ENCODE measurements around the gene CHRM4.

The CHRM4 gene

DNA sequence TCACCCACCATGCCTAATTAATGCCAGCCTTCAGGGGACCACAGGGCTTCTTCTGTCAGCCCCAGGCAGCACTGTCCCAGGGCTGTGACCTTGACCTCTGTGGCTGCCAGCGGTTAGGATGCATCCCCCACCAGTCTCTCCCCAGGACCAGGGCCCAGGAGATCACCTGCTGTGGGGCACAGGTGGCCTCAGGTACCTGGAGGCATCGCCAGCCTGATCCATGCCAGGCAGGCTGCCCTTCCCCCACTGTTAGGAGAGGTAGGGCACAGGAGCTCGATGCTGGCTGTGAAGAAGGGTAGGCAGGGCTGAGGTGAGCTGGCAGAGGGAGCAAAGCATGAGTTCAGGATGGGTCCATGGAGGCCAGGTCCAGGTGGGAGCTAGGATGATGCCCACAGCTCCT lies 26.8 kb downstream of the CHRM4 start:
- TF ChIP-seq EGR1 (IDR thresholded peaks at IDR 0.05) (no peak), EP300 (IDR thresholded peaks at IDR 0.05; ENCODE audit: borderline replicate concordance) (no peak), RAD21 (IDR thresholded peaks at IDR 0.05; ENCODE audit: low read depth) (no peak), TEAD4 (IDR thresholded peaks at IDR 0.05) (no peak), TAF1 (IDR thresholded peaks at IDR 0.05; ENCODE audit: low read depth) (no peak)
- TF ChIP-seq, protein P1, sequence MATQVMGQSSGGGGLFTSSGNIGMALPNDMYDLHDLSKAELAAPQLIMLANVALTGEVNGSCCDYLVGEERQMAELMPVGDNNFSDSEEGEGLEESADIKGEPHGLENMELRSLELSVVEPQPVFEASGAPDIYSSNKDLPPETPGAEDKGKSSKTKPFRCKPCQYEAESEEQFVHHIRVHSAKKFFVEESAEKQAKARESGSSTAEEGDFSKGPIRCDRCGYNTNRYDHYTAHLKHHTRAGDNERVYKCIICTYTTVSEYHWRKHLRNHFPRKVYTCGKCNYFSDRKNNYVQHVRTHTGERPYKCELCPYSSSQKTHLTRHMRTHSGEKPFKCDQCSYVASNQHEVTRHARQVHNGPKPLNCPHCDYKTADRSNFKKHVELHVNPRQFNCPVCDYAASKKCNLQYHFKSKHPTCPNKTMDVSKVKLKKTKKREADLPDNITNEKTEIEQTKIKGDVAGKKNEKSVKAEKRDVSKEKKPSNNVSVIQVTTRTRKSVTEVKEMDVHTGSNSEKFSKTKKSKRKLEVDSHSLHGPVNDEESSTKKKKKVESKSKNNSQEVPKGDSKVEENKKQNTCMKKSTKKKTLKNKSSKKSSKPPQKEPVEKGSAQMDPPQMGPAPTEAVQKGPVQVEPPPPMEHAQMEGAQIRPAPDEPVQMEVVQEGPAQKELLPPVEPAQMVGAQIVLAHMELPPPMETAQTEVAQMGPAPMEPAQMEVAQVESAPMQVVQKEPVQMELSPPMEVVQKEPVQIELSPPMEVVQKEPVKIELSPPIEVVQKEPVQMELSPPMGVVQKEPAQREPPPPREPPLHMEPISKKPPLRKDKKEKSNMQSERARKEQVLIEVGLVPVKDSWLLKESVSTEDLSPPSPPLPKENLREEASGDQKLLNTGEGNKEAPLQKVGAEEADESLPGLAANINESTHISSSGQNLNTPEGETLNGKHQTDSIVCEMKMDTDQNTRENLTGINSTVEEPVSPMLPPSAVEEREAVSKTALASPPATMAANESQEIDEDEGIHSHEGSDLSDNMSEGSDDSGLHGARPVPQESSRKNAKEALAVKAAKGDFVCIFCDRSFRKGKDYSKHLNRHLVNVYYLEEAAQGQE (IDR thresholded peaks at IDR 0.05; ENCODE audit: low read depth): no peak
- TF ChIP-seq, protein P2, sequence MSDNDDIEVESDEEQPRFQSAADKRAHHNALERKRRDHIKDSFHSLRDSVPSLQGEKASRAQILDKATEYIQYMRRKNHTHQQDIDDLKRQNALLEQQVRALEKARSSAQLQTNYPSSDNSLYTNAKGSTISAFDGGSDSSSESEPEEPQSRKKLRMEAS (IDR thresholded peaks at IDR 0.05): no peak

DNA sequence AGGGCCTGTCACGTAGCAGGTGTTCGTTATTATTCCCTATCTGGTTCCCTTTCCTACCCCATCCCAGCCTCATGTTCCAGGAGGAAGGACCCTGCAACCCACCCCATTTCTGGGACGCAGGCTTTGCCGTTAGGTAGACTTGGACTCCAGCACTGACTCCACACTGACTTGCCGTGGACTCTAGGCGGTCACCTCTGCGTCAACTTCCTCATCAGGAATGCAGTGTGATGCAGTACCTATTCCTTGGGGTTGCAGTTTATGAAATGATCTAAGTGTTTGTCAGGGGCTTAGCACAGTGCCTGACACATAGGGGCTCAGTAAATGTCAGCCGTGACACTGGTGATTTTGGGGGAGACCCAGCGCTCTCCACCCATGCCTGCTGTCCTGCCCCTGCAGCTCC lies 27.5 kb downstream of the CHRM4 start:
- TF ChIP-seq TEAD4 (IDR thresholded peaks at IDR 0.05) (no peak), FOXM1 (IDR thresholded peaks at IDR 0.05; ENCODE audit: borderline replicate concordance, low read depth) (no peak), TAF1 (IDR thresholded peaks at IDR 0.05; ENCODE audit: low read depth) (no peak), EP300 (IDR thresholded peaks at IDR 0.05; ENCODE audit: borderline replicate concordance) (no peak), TCF12 (IDR thresholded peaks at IDR 0.05; ENCODE audit: low read depth) (no peak), RAD21 (IDR thresholded peaks at IDR 0.05; ENCODE audit: low read depth) (no peak)
- TF ChIP-seq, protein P1 (IDR thresholded peaks at IDR 0.05; ENCODE audit: low read depth): no peak

DNA sequence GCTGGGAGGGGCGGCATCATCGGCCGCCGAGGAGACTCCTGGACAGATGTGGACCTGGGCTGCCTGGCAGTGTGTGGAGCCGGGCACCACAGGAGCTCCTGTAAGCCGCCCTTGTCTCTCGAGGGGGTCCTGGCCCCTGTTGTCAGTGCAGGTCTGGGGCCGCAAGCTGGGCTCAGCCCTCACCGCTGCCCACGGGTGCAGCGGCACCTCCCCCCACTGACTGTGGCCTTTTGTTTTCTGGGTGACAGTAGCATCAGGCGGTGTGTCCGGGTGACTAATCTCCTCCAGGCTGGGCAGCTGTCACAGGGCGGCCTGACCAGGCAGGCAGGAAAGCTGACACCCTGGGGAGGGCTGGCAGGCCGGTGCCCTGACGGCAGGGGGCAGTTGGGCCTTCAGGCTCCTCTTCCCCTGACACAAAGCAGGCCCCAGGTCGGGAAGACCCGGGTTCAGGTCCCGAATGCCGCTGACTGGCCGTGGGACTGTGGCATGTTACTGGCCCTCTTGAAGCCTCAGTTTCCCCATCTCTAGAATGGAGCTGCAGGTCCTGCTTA lies 28.0 kb downstream of the CHRM4 start:
- TF ChIP-seq, protein P3, sequence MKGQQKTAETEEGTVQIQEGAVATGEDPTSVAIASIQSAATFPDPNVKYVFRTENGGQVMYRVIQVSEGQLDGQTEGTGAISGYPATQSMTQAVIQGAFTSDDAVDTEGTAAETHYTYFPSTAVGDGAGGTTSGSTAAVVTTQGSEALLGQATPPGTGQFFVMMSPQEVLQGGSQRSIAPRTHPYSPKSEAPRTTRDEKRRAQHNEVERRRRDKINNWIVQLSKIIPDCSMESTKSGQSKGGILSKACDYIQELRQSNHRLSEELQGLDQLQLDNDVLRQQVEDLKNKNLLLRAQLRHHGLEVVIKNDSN (IDR thresholded peaks at IDR 0.05): 0 out of 2 replicates have a peak, but pooled peaks have one; percentile 28
- TF ChIP-seq, protein P1 (IDR thresholded peaks at IDR 0.05; ENCODE audit: low read depth): no peak
- TF ChIP-seq TCF12 (IDR thresholded peaks at IDR 0.05; ENCODE audit: low read depth) (peak; percentile 82), CEBPB (IDR thresholded peaks at IDR 0.05) (no peak), FOXM1 (IDR thresholded peaks at IDR 0.05; ENCODE audit: borderline replicate concordance, low read depth) (no peak), NFIC (IDR thresholded peaks at IDR 0.05) (peak; percentile 57), RAD21 (IDR thresholded peaks at IDR 0.05; ENCODE audit: low read depth) (peak; percentile 5; the same call in 1 of the 2 replicates), EP300 (IDR thresholded peaks at IDR 0.05; ENCODE audit: borderline replicate concordance) (peak; percentile 49; the same call in 1 of the 2 replicates), TAF1 (IDR thresholded peaks at IDR 0.05; ENCODE audit: low read depth) (no peak), YY1 (IDR thresholded peaks at IDR 0.05; ENCODE audit: low read depth) (no peak), EGR1 (IDR thresholded peaks at IDR 0.05) (no peak), CREB1 (IDR thresholded peaks at IDR 0.05; ENCODE audit: low read depth) (no peak), ZBTB7A (IDR thresholded peaks at IDR 0.05; ENCODE audit: low read depth) (no peak), TEAD4 (IDR thresholded peaks at IDR 0.05) (peak; percentile 19; the same call in 1 of the 2 replicates)
- TF ChIP-seq, protein P2 (IDR thresholded peaks at IDR 0.05): peak; percentile 59; the same call in 1 of the 2 replicates

DNA sequence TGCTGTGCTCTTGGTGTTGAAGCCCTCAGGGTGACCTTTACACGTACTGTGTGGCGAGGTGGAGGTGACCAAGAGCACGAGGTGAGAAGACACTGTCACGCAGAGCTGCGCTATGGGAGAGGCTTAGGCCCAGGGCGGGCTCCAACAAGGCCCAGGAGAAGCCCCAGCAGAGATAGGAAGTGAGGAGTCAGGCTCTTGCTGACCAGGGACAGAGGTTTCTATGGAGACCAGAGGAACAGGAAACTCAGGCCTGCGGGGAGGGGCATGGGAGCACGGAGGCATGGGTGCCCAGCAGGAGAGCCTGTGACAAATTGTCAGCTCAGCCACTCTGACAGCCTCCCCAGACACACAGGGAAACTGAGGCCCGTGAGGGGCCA lies 28.6 kb downstream of the CHRM4 start:
- TF ChIP-seq ZBTB7A (IDR thresholded peaks at IDR 0.05; ENCODE audit: low read depth) (no peak), TCF12 (IDR thresholded peaks at IDR 0.05; ENCODE audit: low read depth) (no peak), YY1 (IDR thresholded peaks at IDR 0.05; ENCODE audit: low read depth) (no peak), RAD21 (IDR thresholded peaks at IDR 0.05; ENCODE audit: low read depth) (no peak), CEBPB (IDR thresholded peaks at IDR 0.05) (no peak)
- TF ChIP-seq, protein P2 (IDR thresholded peaks at IDR 0.05): no peak
